HEK293 (cell line): Measurements from ENCODE around the gene SYNPR.

ENCODE experiments used
- CTCF ChIA-PET: fragments of 350-600 bp; formaldehyde crosslinking; extraction: SDS; loops from one replicate; lab custom pipeline; 2021; ENCODE audit warnings: antibody characterized with exemption; lab: Yijun Ruan, JAX
- POLR2A ChIA-PET: fragments of 300-600 bp; formaldehyde crosslinking; extraction: SDS; loops from one replicate; lab custom pipeline; 2020; ENCODE audit warnings: antibody characterized with exemption, inconsistent platforms; lab: Yijun Ruan, JAX
- H3K27ac ChIP-seq: fragments of 200-500 bp; sonication (Bioruptor generic); 2 replicates; pipeline ENCODE4 v1.5.1; 2014; ENCODE audit warnings: low read depth, low read length, control low read depth, inconsistent platforms; ENCODE audit errors: extremely low read depth
- H3K36me3 ChIP-seq, 2 experiments: fragments of 200-500 bp in 1 of 2; sonication (Bioruptor generic) in 1 of 2; 1 replicate in 1 of 2; 2 replicates in 1 of 2; pipeline ENCODE4 v1.5.1; 2014 to 2017; ENCODE audit warnings: inconsistent platforms in 2 of 2, low read length in 2 of 2; ENCODE audit not compliant: control insufficient read depth in 2 of 2, insufficient read depth in 1 of 2
- H3K4me1 ChIP-seq: fragments of 200-500 bp; sonication (Bioruptor generic); 2 replicates; pipeline ENCODE4 v1.5.1; 2014; ENCODE audit warnings: mild to moderate bottlenecking, low read length, inconsistent platforms; ENCODE audit not compliant: control insufficient read depth, insufficient read depth
- H3K4me3 ChIP-seq: 2 replicates; pipeline ENCODE4 v1.5.1; 2011; ENCODE audit warnings: low read depth, mild to moderate bottlenecking, control low read depth, low read length, moderate library complexity
- H3K9me3 ChIP-seq: fragments of 200-500 bp; sonication (Bioruptor generic); 2 replicates; pipeline ENCODE4 v1.5.1; 2014; ENCODE audit warnings: low read depth, low read length, inconsistent platforms; ENCODE audit not compliant: control insufficient read depth, insufficient read depth
- MYNN ChIP-seq: fragments of 450-650 bp; formaldehyde crosslinking; IDR thresholded peaks from 2 replicates; pipeline ENCODE4 v1.5.1; 2016; ENCODE audit warnings: missing biosample characterization, missing genetic modification characterization, borderline replicate concordance
- OSR2 ChIP-seq: fragments of 450-650 bp; formaldehyde crosslinking; IDR thresholded peaks from 2 replicates; pipeline ENCODE4 v1.5.1; 2016; ENCODE audit warnings: missing biosample characterization, missing genetic modification characterization
- PRDM4 ChIP-seq: fragments of 450-650 bp; formaldehyde crosslinking; IDR thresholded peaks from 2 replicates; pipeline ENCODE4 v1.5.1; 2017; ENCODE audit warnings: missing biosample characterization, missing genetic modification characterization
- TCF7L2 ChIP-seq: IDR thresholded peaks from 2 replicates; pipeline ENCODE4 v1.6.1; 2011; ENCODE audit warnings: low read depth, mild to moderate bottlenecking, inconsistent platforms, low read length, moderate library complexity, borderline replicate concordance
- ZBTB21 ChIP-seq: fragments of 450-650 bp; formaldehyde crosslinking; IDR thresholded peaks from 2 replicates; pipeline ENCODE4 v1.5.1; 2017; ENCODE audit warnings: missing biosample characterization, missing genetic modification characterization
- ZIC2 ChIP-seq: fragments of 450-650 bp; formaldehyde crosslinking; IDR thresholded peaks from 2 replicates; pipeline ENCODE4 v1.5.1; 2016; ENCODE audit warnings: missing biosample characterization, missing genetic modification characterization
- ZNF157 ChIP-seq: fragments of 450-650 bp; formaldehyde crosslinking; IDR thresholded peaks from 2 replicates; pipeline ENCODE4 v1.5.1; 2016; ENCODE audit warnings: missing biosample characterization, missing genetic modification characterization
- ZNF184 ChIP-seq: fragments of 450-650 bp; IDR thresholded peaks from 2 replicates; pipeline ENCODE4 v1.5.1; 2018; ENCODE audit warnings: missing biosample characterization, mild to moderate bottlenecking, missing genetic modification characterization
- ZNF571 ChIP-seq: fragments of 450-650 bp; formaldehyde crosslinking; IDR thresholded peaks from 2 replicates; pipeline ENCODE4 v1.5.0; 2017; ENCODE audit warnings: missing biosample characterization, missing genetic modification characterization
- ZNF596 ChIP-seq: fragments of 450-650 bp; IDR thresholded peaks from 2 replicates; pipeline ENCODE4 v1.5.0; 2018; ENCODE audit warnings: missing biosample characterization, mild to moderate bottlenecking, missing genetic modification characterization, moderate library complexity
- ZNF707 ChIP-seq: fragments of 450-650 bp; formaldehyde crosslinking; IDR thresholded peaks from 2 replicates; pipeline ENCODE4 v1.5.1; 2016; ENCODE audit warnings: missing biosample characterization, missing genetic modification characterization
- ZNF830 ChIP-seq: fragments of 450-650 bp; IDR thresholded peaks from 2 replicates; pipeline ENCODE4 v1.5.0; 2018; ENCODE audit warnings: missing biosample characterization, missing genetic modification characterization, low read depth, mild to moderate bottlenecking, moderate library complexity
- TF ChIP-seq, protein P1 (sequence below): fragments of 450-650 bp; formaldehyde crosslinking; IDR thresholded peaks from 2 replicates; pipeline ENCODE4 v1.5.1; 2016; ENCODE audit warnings: missing biosample characterization, missing genetic modification characterization, borderline replicate concordance
- TF ChIP-seq, protein P2 (sequence below): fragments of 450-650 bp; formaldehyde crosslinking; IDR thresholded peaks from 2 replicates; pipeline ENCODE4 v1.5.1; 2016; ENCODE audit warnings: missing biosample characterization, missing genetic modification characterization

SYNPR gene

GRCh38 chr3:63231643-63232042 is 46.5 kb upstream of the SYNPR start (continued):
- TF ChIP-seq ZNF707 (tag by site-specific recombination) (no peak), TCF7L2 (no peak), ZNF596 (tag by site-specific recombination) (no peak)

DNA sequence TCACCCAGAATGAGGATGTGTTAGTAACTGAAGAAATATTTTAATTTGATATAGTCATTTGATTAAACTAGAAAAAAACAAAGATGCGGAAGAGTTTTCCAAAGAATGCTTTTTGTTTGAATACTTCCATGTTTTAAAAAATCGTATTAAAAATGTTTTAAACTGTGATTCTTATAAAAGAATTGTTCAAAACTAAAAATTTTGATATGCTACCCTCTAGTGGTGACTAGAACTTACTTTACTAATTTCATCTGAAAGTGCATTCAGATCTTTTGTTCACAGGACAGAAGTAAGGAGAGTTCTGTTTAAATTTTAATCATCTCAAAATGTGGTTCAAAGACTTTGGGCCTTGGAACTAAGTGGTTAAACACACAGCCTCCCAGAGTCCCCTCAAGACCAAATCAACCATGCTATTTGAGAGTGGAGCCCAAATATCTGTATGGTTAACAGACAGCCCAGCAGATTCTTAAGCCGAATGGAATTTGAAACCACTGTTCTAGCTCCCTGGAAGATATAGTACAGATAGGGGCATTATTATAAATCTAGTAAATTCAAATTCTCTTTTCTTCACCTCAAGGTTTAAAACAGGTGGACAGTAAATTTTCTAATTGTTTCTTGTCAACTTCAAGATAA is 45.2 kb upstream of the SYNPR start:
- CTCF ChIA-PET = interaction anchor here (0.6 to 2.6 kb wide), 6 partner anchors 11 to 611 kb away, joined by 3 to 14 read pairs (median 3); no protein-coding TSS in a partner anchor
- Histone ChIP-seq H3K4me3 (no peak overlapping the region), H3K27ac (no peak overlapping the region), H3K36me3 (no peaks in the 10 kb centered on the region), H3K4me1 (no peaks in the 10 kb centered on the region), H3K9me3 (no peaks in the 10 kb centered on the region)
- TF ChIP-seq ZBTB21 (tag by site-specific recombination) (no peak), ZIC2 (tag by site-specific recombination) (no peak), ZNF184 (tag by site-specific recombination) (no peak), PRDM4 (no peak), MYNN (tag by site-specific recombination) (no peak), ZNF157 (no peak), ZNF571 (tag by site-specific recombination) (no peak), ZNF830 (tag by site-specific recombination) (no peak), OSR2 (tag by site-specific recombination) (no peak)
- TF ChIP-seq, protein P1, sequence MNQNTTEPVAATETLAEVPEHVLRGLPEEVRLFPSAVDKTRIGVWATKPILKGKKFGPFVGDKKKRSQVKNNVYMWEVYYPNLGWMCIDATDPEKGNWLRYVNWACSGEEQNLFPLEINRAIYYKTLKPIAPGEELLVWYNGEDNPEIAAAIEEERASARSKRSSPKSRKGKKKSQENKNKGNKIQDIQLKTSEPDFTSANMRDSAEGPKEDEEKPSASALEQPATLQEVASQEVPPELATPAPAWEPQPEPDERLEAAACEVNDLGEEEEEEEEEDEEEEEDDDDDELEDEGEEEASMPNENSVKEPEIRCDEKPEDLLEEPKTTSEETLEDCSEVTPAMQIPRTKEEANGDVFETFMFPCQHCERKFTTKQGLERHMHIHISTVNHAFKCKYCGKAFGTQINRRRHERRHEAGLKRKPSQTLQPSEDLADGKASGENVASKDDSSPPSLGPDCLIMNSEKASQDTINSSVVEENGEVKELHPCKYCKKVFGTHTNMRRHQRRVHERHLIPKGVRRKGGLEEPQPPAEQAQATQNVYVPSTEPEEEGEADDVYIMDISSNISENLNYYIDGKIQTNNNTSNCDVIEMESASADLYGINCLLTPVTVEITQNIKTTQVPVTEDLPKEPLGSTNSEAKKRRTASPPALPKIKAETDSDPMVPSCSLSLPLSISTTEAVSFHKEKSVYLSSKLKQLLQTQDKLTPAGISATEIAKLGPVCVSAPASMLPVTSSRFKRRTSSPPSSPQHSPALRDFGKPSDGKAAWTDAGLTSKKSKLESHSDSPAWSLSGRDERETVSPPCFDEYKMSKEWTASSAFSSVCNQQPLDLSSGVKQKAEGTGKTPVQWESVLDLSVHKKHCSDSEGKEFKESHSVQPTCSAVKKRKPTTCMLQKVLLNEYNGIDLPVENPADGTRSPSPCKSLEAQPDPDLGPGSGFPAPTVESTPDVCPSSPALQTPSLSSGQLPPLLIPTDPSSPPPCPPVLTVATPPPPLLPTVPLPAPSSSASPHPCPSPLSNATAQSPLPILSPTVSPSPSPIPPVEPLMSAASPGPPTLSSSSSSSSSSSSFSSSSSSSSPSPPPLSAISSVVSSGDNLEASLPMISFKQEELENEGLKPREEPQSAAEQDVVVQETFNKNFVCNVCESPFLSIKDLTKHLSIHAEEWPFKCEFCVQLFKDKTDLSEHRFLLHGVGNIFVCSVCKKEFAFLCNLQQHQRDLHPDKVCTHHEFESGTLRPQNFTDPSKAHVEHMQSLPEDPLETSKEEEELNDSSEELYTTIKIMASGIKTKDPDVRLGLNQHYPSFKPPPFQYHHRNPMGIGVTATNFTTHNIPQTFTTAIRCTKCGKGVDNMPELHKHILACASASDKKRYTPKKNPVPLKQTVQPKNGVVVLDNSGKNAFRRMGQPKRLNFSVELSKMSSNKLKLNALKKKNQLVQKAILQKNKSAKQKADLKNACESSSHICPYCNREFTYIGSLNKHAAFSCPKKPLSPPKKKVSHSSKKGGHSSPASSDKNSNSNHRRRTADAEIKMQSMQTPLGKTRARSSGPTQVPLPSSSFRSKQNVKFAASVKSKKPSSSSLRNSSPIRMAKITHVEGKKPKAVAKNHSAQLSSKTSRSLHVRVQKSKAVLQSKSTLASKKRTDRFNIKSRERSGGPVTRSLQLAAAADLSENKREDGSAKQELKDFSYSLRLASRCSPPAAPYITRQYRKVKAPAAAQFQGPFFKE (tag by site-specific recombination) = no peak
- TF ChIP-seq, protein P2, sequence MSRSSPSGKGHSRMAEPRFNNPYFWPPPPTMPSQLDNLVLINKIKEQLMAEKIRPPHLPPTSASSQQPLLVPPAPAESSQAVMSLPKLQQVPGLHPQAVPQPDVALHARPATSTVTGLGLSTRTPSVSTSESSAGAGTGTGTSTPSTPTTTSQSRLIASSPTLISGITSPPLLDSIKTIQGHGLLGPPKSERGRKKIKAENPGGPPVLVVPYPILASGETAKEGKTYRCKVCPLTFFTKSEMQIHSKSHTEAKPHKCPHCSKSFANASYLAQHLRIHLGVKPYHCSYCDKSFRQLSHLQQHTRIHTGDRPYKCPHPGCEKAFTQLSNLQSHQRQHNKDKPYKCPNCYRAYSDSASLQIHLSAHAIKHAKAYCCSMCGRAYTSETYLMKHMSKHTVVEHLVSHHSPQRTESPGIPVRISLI (tag by site-specific recombination) = no peak
- POLR2A ChIA-PET = no interaction called here
